GM21786 (cell line): ENCODE measurements around the gene ESPNL.
A peak's percentile ranks its signal among the peaks of the same experiment; 100 is the strongest.

Experiments
- ATAC-seq: cut with Tn5 transposase; IDR thresholded peaks from one replicate; pipeline ENCODE4 v1.9.1; 2021; ENCODE audit not compliant: unreplicated experiment

The ESPNL gene

GRCh38 chr2:238098901-238099713 lies 1.0 kb upstream of the ESPNL start:
- ATAC-seq: peak; percentile 19

- ATAC-seq: no peak
Observed at GRCh38 chr2:238099714-238100048, 459 bp upstream of the ESPNL start.

- ATAC-seq: no peak
Observed at GRCh38 chr2:238100821-238101771, 956 bp downstream of the ESPNL start.

GRCh38 chr2:238101891-238102841 lies 2.0 kb downstream of the ESPNL start:
- ATAC-seq: no peak

GRCh38 chr2:238102865-238103264 lies 2.7 kb downstream of the ESPNL start:
- no peak for ATAC-seq

- no peak for ATAC-seq
Observed at GRCh38 chr2:238103465-238104225, 3.5 kb downstream of the ESPNL start.

- ATAC-seq: no peak
Observed at GRCh38 chr2:238104226-238104690, 4.1 kb downstream of the ESPNL start.

- no peak for ATAC-seq
Observed at GRCh38 chr2:238104691-238105371, 4.7 kb downstream of the ESPNL start.

- no peak for ATAC-seq
Observed at GRCh38 chr2:238105506-238106338, 5.6 kb downstream of the ESPNL start.

- no peak for ATAC-seq
Observed at GRCh38 chr2:238106339-238106697, 6.2 kb downstream of the ESPNL start.

- peak; percentile 19 for ATAC-seq
Observed at GRCh38 chr2:238106698-238107524, 6.8 kb downstream of the ESPNL start.

GRCh38 chr2:238107525-238108422 lies 7.6 kb downstream of the ESPNL start:
- ATAC-seq: peak; percentile 75

- peak; percentile 67 for ATAC-seq
Observed at GRCh38 chr2:238108423-238109183, 8.5 kb downstream of the ESPNL start.

- ATAC-seq: no peak
Observed at GRCh38 chr2:238113611-238114010, 13.5 kb downstream of the ESPNL start.

GRCh38 chr2:238114331-238114841 lies 14.2 kb downstream of the ESPNL start:
- no peak for ATAC-seq
